Small intestine (tissue), 7 donors: ENCODE measurements around the gene MAGI1. TPM values are rescaled to one million over a fixed set of nuclear protein-coding genes. Genes with fewer than 3 reads are reported as not detected.

Source experiments
- DNase-seq, 2 donors: peaks; one replicate each; pipeline versions ENCODE4 v3.0.0 to v3.0.0-alpha.2; 2013
- FAIRE-seq: peaks from 2 replicates; lab custom pipeline; 2012; peaks lifted over from hg19 to GRCh38; lab: Jason Lieb, UNC
- H3K27ac ChIP-seq, 3 donors: one replicate each; pipeline ENCODE4 v1.5.1; 2013; ENCODE audit warnings: low read length in 2 of 3, mild to moderate bottlenecking in 2 of 3, control low read depth in 1 of 3, inconsistent platforms in 1 of 3, low read depth in 1 of 3, moderate library complexity in 1 of 3
- H3K27me3 ChIP-seq, 3 donors: one replicate each; pipeline ENCODE4 v1.6.1; 2013; ENCODE audit warnings: low read length in 3 of 3, inconsistent platforms in 1 of 3; ENCODE audit not compliant: control insufficient read depth in 3 of 3, insufficient read depth in 3 of 3
- H3K36me3 ChIP-seq, 3 donors: one replicate each; pipeline ENCODE4 v1.6.1; 2013; ENCODE audit warnings: low read length in 3 of 3, inconsistent platforms in 1 of 3, low read depth in 1 of 3, mild to moderate bottlenecking in 1 of 3, moderate library complexity in 1 of 3; ENCODE audit not compliant: control insufficient read depth in 3 of 3, insufficient read depth in 2 of 3
- H3K4me1 ChIP-seq, 3 donors: one replicate each; pipeline ENCODE4 v1.6.1; 2013; ENCODE audit warnings: low read length in 2 of 3, inconsistent platforms in 1 of 3, low read depth in 1 of 3, mild to moderate bottlenecking in 1 of 3, moderate library complexity in 1 of 3; ENCODE audit not compliant: control insufficient read depth in 3 of 3, insufficient read depth in 2 of 3
- H3K4me3 ChIP-seq, 3 donors: one replicate each; pipeline ENCODE4 v1.5.1; 2013; ENCODE audit warnings: low read length in 3 of 3, control low read depth in 1 of 3, inconsistent platforms in 1 of 3, low read depth in 1 of 3, mild to moderate bottlenecking in 1 of 3, moderate library complexity in 1 of 3
- H3K9me3 ChIP-seq, 2 donors: one replicate each; pipeline ENCODE4 v1.6.1; 2013; ENCODE audit warnings: low read depth in 1 of 2, low read length in 1 of 2; ENCODE audit not compliant: control insufficient read depth in 2 of 2, insufficient read depth in 1 of 2
- WGBS, 3 donors: extraction: QIAGEN DNeasy Blood & Tissue Kit; methylation state at CpG; one replicate each; pipeline ENCODE4 v1.1.7; 2013; 5-methylcytosine and 5-hydroxymethylcytosine counted together
- polyA plus RNA-seq, 4 donors: library from polyadenylated mRNA; stranded (reverse) in 3 of 4; unstranded in 1 of 4; fragments of 200-250 nt in 3 of 4; fragments of 120-200 nt in 1 of 4; gene quantifications; one replicate each; pipeline versions ENCODE4 v1.2.1 to v1.2.3, GENCODE V29; 2013
- donor health status: healthy with polysubstance abuse.
- donor health status: control.
- donor health status: control.
- donor health status: Bipolar disorder and iron deficiency.
- donor health status: healthy.

MAGI1 gene
- polyA plus RNA-seq, 4 donors = 10.0 to 35.1 (median 12.6) TPM

DNA sequence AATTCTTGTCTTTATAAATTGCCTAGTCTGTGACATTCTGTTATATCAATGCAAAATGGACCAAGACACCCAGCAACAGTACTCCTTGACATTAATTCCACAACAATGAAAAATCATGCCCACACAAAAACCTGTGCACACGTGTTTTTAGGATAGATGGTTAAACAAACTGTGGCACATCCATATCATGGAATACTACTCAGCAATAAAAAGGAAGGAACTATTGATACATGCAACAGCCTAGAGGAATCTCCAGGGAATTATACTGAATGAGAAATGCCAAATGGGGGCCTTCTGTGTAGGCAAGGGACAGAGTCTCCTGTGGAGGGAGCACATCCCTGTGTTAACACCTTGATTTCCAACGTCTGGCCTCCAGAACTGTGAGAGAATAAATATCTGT is 388.5 kb downstream of the MAGI1 start:
- Histone ChIP-seq H3K27me3 (no peaks in the 10 kb centered on the region), H3K4me3 (no peak overlapping the region), H3K36me3 (no peaks in the 10 kb centered on the region), H3K27ac (no peak overlapping the region), H3K4me1 (no peaks in the 10 kb centered on the region), H3K9me3 (peaks cover 0 to 17% of the 10 kb centered on the region in 2 donors)
- 80 to 96% (median 95%) methylated on average over 2 of the region's 2 CpGs for WGBS, 3 donors
- DNase-seq = no peak
- FAIRE-seq = no peak

DNA sequence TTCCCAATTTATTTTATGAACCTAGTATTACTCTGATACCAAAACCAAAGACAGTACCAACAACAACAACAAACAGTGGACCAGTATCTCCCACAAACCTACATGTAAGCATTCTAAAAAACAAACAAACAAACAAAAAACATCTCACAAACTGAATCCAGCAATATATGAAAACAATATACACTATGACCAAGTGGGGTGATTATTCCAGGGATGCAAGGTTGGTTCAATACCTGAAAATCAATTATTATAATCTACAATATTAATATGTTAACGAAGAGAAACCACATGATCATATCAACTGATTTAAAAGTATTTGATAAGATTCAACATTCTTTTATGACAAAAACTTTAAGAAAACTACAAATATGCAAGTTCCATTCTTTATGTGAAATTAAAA is 391.3 kb downstream of the MAGI1 start:
- H3K4me1 ChIP-seq = no peaks in the 10 kb centered on the region
- no peak overlapping the region for H3K4me3 ChIP-seq
- WGBS, 3 donors = 89 to 100% (median 91%) methylated on average over 1 of the region's 1 CpG
- H3K27me3 ChIP-seq = no peaks in the 10 kb centered on the region
- H3K27ac ChIP-seq = no peak overlapping the region
- FAIRE-seq (no peak), DNase-seq (no peak)
- peaks cover 0 to 17% of the 10 kb centered on the region in 2 donors for H3K9me3 ChIP-seq
- H3K36me3 ChIP-seq = no peaks in the 10 kb centered on the region

DNA sequence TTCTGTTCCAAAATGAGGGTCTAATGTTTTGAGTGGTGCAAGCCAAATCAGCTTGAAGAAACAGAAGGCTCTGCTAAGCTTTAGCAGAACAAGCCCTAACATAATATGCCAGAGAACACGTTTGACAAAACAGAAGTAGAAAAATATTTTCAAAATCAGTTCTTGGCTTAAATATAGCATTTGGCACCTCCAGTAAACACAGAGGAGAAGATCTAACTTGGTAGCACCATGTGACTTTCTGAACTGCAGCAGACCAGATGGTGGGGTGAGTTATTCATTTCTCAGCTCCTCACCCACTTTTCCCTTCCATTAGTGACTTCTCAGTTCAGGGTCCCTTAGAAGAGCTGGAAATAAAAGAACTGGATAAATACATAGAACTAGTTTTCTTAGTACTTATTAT is 395.8 kb downstream of the MAGI1 start:
- H3K36me3 ChIP-seq = no peaks in the 10 kb centered on the region
- WGBS, 3 donors = 58 to 85% (median 64%) methylated on average over 1 of the region's 1 CpG
- H3K9me3 ChIP-seq = peaks cover 0 to 2% of the 10 kb centered on the region in 2 donors
- FAIRE-seq = no peak
- no peaks in the 10 kb centered on the region for H3K27me3 ChIP-seq
- H3K27ac ChIP-seq = no peak overlapping the region
- DNase-seq = no peak
- H3K4me1 ChIP-seq = no peaks in the 10 kb centered on the region
- H3K4me3 ChIP-seq = no peak overlapping the region

DNA sequence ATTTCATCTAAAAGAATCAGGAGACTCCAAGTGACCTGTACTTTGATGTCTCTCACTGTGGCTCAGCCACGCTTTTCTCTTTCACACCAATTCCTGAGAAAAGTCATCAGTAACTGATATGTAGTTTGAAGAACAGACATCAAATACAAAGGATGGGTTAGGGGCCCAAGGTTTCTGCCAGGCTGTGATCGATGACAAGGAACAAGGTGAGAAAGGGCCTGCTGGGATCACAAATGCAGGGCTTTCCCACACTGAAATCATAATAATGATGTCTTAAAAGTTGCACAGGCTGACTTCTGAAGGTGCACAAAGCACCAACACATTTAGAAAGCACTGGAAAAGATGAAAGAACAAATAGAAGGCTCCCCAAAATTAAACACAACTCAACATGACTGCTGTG is 396.9 kb downstream of the MAGI1 start:
- FAIRE-seq (no peak), DNase-seq (no peak)
- Histone ChIP-seq H3K4me1 (no peaks in the 10 kb centered on the region), H3K27ac (no peak overlapping the region), H3K27me3 (no peaks in the 10 kb centered on the region), H3K9me3 (no peaks in the 10 kb centered on the region), H3K36me3 (no peaks in the 10 kb centered on the region), H3K4me3 (no peak overlapping the region)
- 60 to 70% (median 61%) methylated on average over 2 of the region's 2 CpGs for WGBS, 3 donors

DNA sequence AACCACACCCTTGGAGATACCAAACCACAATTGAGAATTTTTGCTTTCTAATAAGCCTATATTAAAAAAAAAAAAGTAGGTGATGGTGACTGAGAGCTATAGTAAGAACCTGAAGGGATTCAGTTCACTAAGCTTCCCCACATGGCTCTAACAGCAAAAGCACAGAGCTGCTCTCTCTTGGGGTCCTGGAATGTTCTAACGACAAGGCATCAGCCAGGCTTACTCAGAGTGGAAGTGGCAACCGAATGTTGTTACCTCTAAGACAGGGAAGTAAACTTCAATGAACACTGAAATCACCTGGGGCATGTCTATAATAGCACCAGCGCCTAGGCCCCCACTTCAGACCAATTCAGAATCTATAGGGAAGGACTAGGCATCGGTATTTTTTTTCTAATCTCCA is 397.7 kb downstream of the MAGI1 start:
- Histone ChIP-seq H3K27ac (no peak overlapping the region), H3K27me3 (no peaks in the 10 kb centered on the region), H3K9me3 (no peaks in the 10 kb centered on the region), H3K4me3 (no peak overlapping the region), H3K4me1 (no peaks in the 10 kb centered on the region), H3K36me3 (no peaks in the 10 kb centered on the region)
- DNase-seq (no peak), FAIRE-seq (no peak)
- WGBS, 3 donors = 76 to 79% (median 76%) methylated on average over 4 of the region's 4 CpGs

DNA sequence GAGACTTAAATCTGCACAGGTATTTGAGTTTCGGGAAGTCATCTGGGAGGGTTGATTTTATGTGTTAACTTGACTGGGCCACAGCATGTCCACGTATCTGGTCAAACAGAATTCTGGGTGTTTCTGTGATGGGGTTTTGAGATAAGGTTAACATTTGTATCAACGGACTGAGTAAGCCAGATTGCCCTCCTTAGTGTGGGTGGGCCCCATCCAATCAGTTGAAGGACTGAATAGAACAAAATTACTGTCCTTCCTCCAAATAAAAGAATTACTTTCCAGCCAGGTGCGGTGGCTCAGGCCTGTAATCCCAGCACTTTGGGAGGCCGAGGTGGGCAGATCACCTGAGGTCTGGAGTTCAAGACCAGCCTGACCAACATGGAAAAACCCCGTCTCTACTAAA is 399.3 kb downstream of the MAGI1 start:
- Histone ChIP-seq H3K4me1 (no peaks in the 10 kb centered on the region), H3K27ac (no peak overlapping the region), H3K27me3 (no peaks in the 10 kb centered on the region), H3K4me3 (no peak overlapping the region), H3K36me3 (no peaks in the 10 kb centered on the region), H3K9me3 (no peaks in the 10 kb centered on the region)
- WGBS, 3 donors = 88 to 94% (median 92%) methylated on average over 6 of the region's 6 CpGs
- DNase-seq = no peak
- FAIRE-seq = no peak

DNA sequence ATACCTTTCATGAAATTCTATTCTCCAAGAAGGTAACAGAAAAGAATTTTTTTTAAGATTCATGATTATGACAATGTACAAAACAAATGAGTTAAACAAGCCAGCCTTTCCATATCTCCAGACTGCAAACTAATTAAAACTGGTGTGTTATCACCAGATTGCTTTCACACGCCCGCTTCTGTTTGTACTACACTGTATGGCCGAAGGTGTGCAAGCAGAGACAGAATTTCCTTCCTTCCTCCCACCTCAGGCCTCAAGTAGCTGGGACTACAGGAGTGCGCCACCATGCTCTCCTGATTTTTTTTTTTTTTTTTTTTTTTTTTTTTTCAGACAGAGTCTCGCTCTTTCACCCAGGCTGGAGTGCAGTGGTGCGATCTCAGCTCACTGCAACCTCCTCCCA is 400.4 kb downstream of the MAGI1 start:
- H3K27me3 ChIP-seq = no peaks in the 10 kb centered on the region
- no peak overlapping the region for H3K4me3 ChIP-seq
- WGBS, 3 donors = 65 to 87% (median 69%) methylated on average over 6 of the region's 6 CpGs
- no peaks in the 10 kb centered on the region for H3K36me3 ChIP-seq
- peak in 1 of 2 donors; percentile 7 for DNase-seq
- FAIRE-seq = no peak
- no peaks in the 10 kb centered on the region for H3K4me1 ChIP-seq
- no peaks in the 10 kb centered on the region for H3K9me3 ChIP-seq
- H3K27ac ChIP-seq = no peak overlapping the region

DNA sequence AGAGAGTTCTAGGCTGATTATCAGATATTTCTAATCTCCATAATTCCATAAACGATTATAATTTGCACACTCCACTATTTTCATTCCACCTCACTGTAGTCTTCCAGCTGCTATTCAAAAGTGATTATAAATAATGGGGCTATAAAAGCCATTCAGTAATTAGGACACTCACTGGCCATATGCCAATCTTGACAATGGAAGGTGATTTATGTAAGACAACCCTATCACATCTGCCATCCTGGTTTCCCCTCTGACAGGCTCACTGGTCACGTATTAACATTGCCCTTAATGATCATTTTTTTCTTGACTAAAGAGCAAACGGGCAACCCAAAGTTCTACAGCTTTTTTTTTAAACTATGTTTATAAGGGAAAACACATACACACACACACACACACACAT is 402.4 kb downstream of the MAGI1 start:
- Histone ChIP-seq H3K27me3 (no peaks in the 10 kb centered on the region), H3K27ac (no peak overlapping the region), H3K4me1 (no peaks in the 10 kb centered on the region), H3K36me3 (no peaks in the 10 kb centered on the region), H3K9me3 (no peaks in the 10 kb centered on the region), H3K4me3 (no peak overlapping the region)
- DNase-seq = peak; percentile 20 to 72
- WGBS, 3 donors = 8 to 36% (median 26%) methylated on average over 3 of the region's 3 CpGs
- no peak for FAIRE-seq

DNA sequence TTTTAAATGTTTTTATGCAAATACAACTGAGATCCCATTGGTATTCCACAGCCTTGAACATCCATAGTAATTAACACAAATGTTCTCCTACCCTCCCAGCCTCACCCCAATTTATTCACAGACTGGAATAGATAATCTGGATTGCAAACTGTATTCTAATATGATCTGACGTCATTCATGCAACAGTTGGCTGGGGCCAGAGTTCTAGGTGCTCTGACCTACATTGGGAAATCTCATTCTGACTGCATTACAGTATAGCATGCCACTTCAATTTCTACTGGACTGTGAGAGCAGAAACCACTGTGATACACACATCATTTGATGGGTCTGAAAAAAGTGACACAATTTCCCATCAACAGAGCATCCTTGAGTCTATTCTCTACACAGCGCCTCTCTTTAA is 403.1 kb downstream of the MAGI1 start:
- no peaks in the 10 kb centered on the region for H3K27me3 ChIP-seq
- peak in 1 of 2 donors; percentile 50 for DNase-seq
- no peaks in the 10 kb centered on the region for H3K4me1 ChIP-seq
- FAIRE-seq = no peak
- no peaks in the 10 kb centered on the region for H3K36me3 ChIP-seq
- WGBS, 3 donors = 58 to 78% (median 67%) methylated on average over 2 of the region's 2 CpGs
- H3K9me3 ChIP-seq = no peaks in the 10 kb centered on the region
- H3K4me3 ChIP-seq = no peak overlapping the region
- no peak overlapping the region for H3K27ac ChIP-seq
